ENCODE measurements around the gene LRMDA.

DNA sequence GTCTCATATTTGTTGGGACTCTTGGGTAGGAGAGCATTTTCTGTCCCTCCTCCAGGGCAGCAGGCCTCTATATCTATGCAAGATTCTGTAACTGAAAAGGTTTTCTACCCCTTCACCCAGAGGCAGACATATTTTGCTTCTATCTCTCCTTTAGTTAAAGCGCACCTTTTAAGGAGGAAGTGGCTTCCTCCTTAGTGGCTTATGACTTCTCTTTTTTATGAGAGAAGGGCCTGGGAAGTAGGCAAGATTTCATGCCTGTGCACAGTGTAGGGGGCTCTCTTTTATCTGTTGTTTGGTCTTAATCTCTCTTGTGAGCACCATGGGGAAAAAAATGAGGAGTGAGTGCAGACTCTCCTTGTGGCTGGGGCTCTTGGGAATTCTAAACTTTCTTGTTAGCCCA lies 122.1 kb downstream of the LRMDA start:
- no peak for TF ChIP-seq POLR2AphosphoS5 (IDR thresholded peaks at IDR 0.05)
- TF ChIP-seq, protein P1, sequence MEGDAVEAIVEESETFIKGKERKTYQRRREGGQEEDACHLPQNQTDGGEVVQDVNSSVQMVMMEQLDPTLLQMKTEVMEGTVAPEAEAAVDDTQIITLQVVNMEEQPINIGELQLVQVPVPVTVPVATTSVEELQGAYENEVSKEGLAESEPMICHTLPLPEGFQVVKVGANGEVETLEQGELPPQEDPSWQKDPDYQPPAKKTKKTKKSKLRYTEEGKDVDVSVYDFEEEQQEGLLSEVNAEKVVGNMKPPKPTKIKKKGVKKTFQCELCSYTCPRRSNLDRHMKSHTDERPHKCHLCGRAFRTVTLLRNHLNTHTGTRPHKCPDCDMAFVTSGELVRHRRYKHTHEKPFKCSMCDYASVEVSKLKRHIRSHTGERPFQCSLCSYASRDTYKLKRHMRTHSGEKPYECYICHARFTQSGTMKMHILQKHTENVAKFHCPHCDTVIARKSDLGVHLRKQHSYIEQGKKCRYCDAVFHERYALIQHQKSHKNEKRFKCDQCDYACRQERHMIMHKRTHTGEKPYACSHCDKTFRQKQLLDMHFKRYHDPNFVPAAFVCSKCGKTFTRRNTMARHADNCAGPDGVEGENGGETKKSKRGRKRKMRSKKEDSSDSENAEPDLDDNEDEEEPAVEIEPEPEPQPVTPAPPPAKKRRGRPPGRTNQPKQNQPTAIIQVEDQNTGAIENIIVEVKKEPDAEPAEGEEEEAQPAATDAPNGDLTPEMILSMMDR (IDR thresholded peaks at IDR 0.05): no peak
